ENCODE data around the gene EFNA5. TPM values are rescaled to one million over a fixed set of nuclear protein-coding genes. Genes with fewer than 3 reads are reported as not detected.

EFNA5 gene
- polyA plus RNA-seq, 1 donor (not counting 4 experiments of a cell fraction or from before 2014, with no cell fraction given) = 4.8 TPM

DNA sequence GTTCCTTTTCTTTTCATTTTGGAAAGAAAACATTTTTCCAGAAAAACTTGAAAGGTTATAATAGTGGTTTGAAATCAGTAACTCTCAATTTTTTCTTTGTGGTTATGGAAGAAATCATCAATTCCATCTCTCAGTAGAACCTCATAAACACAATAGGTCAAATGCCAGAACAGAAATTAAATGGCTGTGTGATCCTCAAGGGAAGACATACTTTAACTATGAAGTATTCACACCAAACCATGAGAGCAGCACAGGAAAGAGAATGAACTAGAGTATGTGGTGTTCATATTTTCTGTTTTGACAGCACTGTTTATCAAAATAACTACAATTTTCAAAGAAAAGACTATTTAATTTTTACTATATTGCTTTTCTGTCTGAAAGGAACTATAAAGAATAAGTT, 29.7 kb upstream of the EFNA5 start:
- DNase-seq (ENCODE audit: low read depth, low spot score) (no peak), FAIRE-seq (no peak)
- H3K4me1 ChIP-seq (ENCODE audit: control insufficient read depth, extremely low read depth, insufficient read depth, low read length) = peaks cover 4% of the 10 kb centered on the region
- H3K9me1 ChIP-seq (ENCODE audit: control insufficient read depth, extremely low read depth, insufficient read depth, low read length) = no peaks in the 10 kb centered on the region
- H3K4me2 ChIP-seq (ENCODE audit: control insufficient read depth, extremely low read depth, insufficient read depth, low read depth, low read length) = no peak overlapping the region
- no peak overlapping the region for H3K4me3 ChIP-seq (ENCODE audit: control insufficient read depth in 2 of 3, extremely low read depth in 1 of 3, insufficient read depth in 2 of 3, low read depth in 1 of 3, low read length in 3 of 3)
- no peaks in the 10 kb centered on the region for H3K79me2 ChIP-seq (ENCODE audit: control insufficient read depth, insufficient read depth, low read length)
- H3K36me3 ChIP-seq (ENCODE audit: control insufficient read depth in 2 of 2, extremely low read depth in 1 of 2, insufficient read depth in 2 of 2, low read length in 2 of 2) = no peaks in the 10 kb centered on the region
- H3K27me3 ChIP-seq (ENCODE audit: control insufficient read depth, extremely low read depth, insufficient read depth, low read length) = no peaks in the 10 kb centered on the region
- TF ChIP-seq EZH2 (IDR thresholded peaks at IDR 0.05; ENCODE audit: low read length) (no peak), CTCF (optimal IDR thresholded peaks at IDR 0.05 in 1 of 3, IDR thresholded peaks at IDR 0.05 in 1 of 3, conservative IDR thresholded peaks at IDR 0.05 in 1 of 3; ENCODE audit: extremely low read depth in 1 of 3, insufficient read depth in 2 of 3, low read length in 3 of 3) (no peak)
- no peaks in the 10 kb centered on the region for H3K9me3 ChIP-seq (ENCODE audit: control insufficient read depth, low read depth, low read length)
- no peaks in the 10 kb centered on the region for H4K20me1 ChIP-seq (ENCODE audit: control insufficient read depth, extremely low read depth, insufficient read depth, low read length)
- H3K9ac ChIP-seq (ENCODE audit: control insufficient read depth, extremely low read depth, insufficient read depth, low read length) = no peak overlapping the region
- no peak overlapping the region for H3K27ac ChIP-seq (ENCODE audit: control insufficient read depth, insufficient read depth, low read length)
- dilution Hi-C loops (cut with MboI; ENCODE audit: extremely low pct_ligation_motif_present, low sequenced_read_pairs) = no loop called here
- H2AFZ ChIP-seq (ENCODE audit: control insufficient read depth, low read length) = no peak overlapping the region

DNA sequence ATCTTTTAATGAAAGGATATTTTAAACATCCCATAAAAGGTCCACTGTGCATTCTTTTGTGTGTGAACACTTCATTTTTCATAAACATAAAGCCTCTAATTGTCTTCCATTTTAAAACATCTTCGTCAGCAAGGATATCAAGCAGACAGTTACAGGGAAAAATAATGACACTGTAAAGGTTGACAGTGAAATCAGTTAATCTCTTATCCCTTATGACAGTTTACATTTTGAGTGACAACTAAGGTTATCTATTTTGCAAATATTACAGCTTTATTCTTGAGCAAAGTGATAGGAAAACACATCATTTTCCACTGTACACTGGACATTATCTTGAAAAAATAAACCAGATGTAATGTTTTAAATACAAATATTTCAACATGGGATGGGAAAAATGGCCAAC, 28.7 kb upstream of the EFNA5 start:
- Histone ChIP-seq H3K4me3 (ENCODE audit: control insufficient read depth in 2 of 3, extremely low read depth in 1 of 3, insufficient read depth in 2 of 3, low read depth in 1 of 3, low read length in 3 of 3) (no peak overlapping the region), H4K20me1 (ENCODE audit: control insufficient read depth, extremely low read depth, insufficient read depth, low read length) (no peaks in the 10 kb centered on the region)
- dilution Hi-C loops (cut with MboI; ENCODE audit: extremely low pct_ligation_motif_present, low sequenced_read_pairs) = no loop called here

More for the DNA sequence above, 28.7 kb upstream of the EFNA5 start:
- Histone ChIP-seq H3K79me2 (ENCODE audit: control insufficient read depth, insufficient read depth, low read length) (no peaks in the 10 kb centered on the region), H3K36me3 (ENCODE audit: control insufficient read depth in 2 of 2, extremely low read depth in 1 of 2, insufficient read depth in 2 of 2, low read length in 2 of 2) (no peaks in the 10 kb centered on the region), H3K27ac (ENCODE audit: control insufficient read depth, insufficient read depth, low read length) (no peak overlapping the region), H3K4me2 (ENCODE audit: control insufficient read depth, extremely low read depth, insufficient read depth, low read depth, low read length) (no peak overlapping the region), H3K27me3 (ENCODE audit: control insufficient read depth, extremely low read depth, insufficient read depth, low read length) (no peaks in the 10 kb centered on the region), H3K4me1 (ENCODE audit: control insufficient read depth, extremely low read depth, insufficient read depth, low read length) (no peaks in the 10 kb centered on the region), H3K9me1 (ENCODE audit: control insufficient read depth, extremely low read depth, insufficient read depth, low read length) (no peaks in the 10 kb centered on the region), H3K9ac (ENCODE audit: control insufficient read depth, extremely low read depth, insufficient read depth, low read length) (no peak overlapping the region), H3K9me3 (ENCODE audit: control insufficient read depth, low read depth, low read length) (no peaks in the 10 kb centered on the region), H2AFZ (ENCODE audit: control insufficient read depth, low read length) (no peak overlapping the region)
- DNase-seq (ENCODE audit: low read depth, low spot score) (no peak), FAIRE-seq (no peak)
- TF ChIP-seq CTCF (optimal IDR thresholded peaks at IDR 0.05 in 1 of 3, IDR thresholded peaks at IDR 0.05 in 1 of 3, conservative IDR thresholded peaks at IDR 0.05 in 1 of 3; ENCODE audit: extremely low read depth in 1 of 3, insufficient read depth in 2 of 3, low read length in 3 of 3) (no peak), EZH2 (IDR thresholded peaks at IDR 0.05; ENCODE audit: low read length) (no peak)

Data from keratinocyte (primary cell).